ENCODE measurements around the gene GRIK1.

GRIK1 gene

DNA sequence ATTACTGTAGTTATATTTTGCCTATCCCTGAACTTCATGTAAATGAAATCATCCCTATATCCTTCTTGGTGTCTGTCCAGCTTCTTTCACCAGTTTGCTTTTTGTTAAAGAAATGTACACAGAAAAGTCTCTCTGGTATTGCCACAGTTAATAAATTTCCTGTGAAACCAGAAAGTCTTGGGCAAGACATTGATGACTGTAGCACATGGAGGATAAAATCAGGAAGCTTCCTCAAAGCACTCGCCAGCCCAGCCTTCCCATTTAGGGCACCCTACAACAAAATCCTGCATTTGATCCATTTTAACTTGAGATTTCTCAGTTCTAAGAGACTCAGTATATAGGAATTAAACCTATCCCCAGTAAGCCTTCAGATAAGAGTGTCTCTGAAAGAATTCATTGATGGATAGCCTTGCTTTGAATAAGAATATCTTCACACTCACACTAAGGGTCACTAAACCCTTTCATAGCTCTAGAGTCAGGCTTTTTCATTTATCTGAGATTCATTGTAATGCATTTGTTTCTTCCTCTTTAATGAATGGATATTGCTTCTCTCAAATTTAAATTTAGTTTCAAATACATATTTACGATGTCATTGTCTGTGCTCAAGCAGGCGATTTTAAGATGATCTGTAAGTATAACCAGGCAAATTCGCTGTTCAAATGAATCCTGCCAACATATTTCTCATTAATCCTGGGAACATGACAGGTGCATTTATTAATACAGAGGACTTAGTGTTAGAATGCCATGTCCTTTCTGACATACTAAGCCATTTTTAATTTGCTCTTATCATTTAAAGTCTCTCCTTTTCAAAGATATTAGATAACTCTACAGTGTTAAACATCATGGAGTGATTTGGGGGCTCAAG, 153.1 kb downstream of the GRIK1 start:
- no peak for DNase-seq (ENCODE audit: low read depth in 2 of 2)

DNA sequence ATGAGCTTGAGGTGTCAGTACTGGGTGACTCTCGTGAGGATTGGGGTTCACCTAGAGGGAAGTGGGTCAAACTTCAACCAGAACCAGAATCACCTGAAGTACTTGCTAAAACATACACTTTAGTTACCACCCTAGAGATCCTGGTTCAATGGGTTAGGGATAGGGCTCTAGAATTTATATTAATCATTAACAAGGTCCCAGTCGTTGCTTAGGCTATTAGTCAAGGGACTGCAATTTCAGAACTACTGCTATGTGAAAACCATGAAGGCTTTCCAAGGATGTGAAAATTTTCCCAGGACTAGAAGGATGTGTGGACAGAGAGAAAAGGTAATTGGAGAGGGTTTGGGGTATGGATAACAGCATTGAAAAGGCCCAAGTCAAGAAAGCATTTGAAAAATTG, 162.6 kb downstream of the GRIK1 start:
- DNase-seq (ENCODE audit: low read depth in 2 of 2) = no peak

DNA sequence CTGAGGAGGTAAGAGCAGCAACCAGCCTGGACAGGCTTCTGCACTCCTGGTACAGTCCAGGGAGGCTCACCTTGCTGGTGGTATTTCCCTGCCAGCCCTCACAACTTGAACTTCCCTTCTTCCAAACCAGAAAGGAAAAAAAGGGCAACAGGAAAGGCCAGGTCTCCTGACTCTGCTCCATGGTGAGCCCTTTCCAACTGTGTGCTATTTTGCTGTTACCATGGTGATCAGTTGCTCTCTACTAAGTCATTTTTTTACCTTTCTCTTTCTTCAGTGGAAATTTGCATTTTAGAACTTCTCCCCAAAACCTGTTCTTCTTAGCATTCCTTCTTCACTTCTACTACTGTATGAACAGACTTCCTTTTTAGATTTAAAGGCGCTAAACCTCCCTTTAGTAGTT, 164.3 kb downstream of the GRIK1 start:
- DNase-seq (ENCODE audit: low read depth in 2 of 2) = no peak

DNA sequence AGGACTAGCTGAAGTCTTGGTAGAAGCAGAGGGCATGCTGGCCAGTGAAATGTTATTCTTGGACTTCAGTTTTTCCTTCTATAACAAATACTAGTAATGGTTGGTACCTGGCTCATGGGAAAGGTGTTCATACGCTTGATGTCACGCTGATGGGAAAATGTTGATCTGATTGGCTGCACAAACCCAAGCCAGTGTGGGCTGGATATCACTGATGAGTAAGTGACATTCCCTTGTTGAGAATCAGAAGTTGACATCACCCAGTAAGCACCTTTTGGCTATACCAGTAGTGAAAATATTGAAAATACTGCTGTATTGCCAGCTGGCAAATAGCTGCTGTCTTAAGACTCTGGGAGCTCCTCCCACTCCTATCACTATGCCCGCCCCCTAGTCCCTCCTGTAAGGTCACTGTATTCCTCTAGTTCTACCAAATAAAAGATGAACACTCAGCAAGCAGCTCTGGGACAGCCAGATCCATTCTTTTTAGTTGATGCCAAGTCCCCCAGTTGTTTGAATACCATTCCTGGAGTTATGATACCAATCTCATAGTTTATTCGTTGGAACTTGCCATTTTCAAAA, 168.2 kb downstream of the GRIK1 start:
- no peak for DNase-seq (ENCODE audit: low read depth in 2 of 2)

DNA sequence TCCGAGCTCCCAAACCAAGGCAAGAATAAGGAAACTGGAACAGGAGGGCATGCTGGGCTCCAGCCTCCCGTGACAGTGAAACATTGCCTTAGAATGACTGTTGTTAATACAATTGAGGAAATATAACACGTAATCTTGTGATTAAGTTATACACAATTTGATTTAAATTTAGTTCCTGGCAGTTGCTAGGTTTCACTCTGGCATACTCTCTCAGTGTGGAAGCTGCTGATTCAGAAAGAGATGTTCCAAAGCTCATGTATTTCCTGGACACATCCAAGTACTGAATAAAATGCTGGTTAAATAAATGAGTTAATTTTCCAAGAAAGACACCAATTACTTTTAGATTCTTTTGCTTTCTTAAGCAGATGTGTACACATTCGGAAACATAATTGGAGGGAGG, 176.1 kb downstream of the GRIK1 start:
- DNase-seq (ENCODE audit: low read depth in 2 of 2) = no peak

DNA sequence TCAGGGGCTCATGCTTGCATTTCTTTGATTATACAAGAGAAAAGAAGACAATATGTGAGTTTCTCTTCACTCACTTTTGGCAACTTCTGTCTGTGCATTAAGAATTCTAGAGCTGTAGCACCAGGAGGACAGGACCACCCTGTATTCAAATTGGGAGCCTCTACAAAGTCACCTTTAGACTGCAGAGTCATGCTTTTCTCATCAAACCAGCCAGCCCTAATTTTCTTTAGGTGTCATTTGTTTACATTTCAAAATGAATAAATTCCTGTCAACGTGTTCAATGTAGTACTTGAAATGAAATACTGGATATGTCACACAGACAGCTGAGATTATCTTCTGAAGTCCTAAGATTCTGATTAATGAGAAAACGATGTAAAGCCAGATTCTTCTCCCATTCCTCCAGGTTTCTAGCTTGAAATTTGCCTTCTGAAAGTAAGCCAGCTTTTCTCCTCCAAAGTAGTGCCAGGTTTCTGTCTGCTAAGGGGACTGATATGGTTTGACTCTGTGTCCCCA, 177.2 kb downstream of the GRIK1 start:
- DNase-seq (ENCODE audit: low read depth in 2 of 2) = no peak

DNA sequence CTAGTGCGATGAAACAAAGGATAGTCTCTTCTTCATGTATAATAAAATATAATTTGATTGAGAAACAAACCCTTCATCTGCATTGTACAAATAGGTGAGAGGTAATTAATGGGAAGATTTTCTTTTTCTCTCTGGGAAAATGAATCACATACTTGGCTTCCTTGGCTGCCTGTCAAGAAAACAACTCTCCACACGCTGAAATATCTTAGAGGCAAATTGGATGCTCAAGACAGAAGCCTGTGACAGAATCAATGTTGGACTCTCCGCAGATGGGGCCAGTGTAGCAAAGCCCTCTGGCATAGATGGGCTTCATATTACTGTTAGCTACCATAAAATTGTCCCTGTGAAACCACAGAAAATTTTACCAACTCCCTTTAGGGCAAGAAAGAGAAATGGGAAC, 186.6 kb downstream of the GRIK1 start:
- no peak for DNase-seq (ENCODE audit: low read depth in 2 of 2)

DNA sequence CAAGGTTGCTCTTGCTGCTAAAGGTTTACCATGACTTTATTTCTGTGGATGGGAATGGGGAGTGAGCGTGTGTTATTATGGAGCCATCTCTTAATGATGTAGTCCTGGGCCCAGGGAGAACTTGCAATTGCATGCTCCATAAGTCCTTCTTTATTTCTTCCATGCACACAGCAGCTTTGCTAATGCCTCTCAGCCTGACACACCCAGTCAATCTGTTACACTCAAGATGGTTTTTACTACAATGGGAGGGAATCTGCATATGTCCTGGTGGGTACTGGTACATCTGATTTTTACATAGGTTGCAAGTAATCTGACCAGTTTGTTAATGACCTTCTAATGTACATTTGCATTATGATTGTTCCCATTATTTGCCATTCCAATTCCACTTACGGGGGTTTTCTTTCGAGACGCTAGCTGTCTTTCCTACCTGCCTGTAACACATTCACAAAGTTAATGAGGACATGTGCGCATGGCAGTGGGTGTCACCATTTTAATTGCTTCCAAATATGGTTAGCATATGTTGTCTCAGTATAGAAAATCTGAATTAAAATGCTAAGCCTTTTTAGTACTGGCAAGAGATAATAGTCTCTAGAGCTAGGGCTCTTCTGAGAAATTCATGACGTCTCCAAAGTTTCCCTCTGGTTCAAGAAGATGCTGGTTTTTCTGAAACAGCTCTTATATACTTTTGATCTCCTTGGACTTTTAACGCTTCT, 188.2 kb downstream of the GRIK1 start:
- no peak for DNase-seq (ENCODE audit: low read depth in 2 of 2)

DNA sequence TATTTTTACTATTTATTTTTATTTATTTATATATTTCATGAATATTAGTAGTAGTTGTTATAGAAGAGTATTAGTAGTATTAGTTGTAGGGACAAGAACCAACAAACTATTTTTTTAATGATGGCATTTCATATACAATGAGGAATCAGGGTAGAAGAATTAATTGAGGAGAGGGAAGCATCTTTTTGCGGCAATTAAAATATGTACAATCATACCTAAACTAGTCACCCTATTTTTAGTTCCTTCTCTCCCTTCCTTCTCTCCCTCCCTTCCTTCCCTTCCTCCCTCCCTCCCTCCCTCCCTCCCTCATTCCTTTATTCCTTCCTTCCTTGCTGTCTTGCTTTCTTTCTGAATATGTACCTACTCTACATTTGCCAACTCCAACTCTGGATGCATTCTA, 189.8 kb downstream of the GRIK1 start:
- DNase-seq (ENCODE audit: low read depth in 2 of 2) = no peak

DNA sequence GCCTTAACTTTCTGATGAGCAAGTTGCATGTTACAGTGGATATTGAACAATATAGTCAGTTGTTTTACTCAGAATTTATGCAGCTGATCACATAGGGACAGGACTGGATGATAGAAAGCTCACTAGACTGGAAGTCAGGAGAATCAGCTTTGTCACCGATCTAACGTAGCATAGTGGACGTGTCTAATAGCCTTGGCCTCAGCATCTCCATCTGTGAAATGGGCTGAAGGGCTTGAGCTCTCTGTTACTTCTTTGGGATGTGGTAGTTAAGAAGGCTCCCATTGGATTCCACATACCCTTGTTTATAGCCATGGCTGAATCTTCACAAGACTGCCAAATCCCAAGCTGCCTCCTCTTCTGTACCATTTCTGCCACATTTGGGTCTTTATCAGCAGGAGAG, 190.6 kb downstream of the GRIK1 start:
- no peak for DNase-seq (ENCODE audit: low read depth in 2 of 2)

DNA sequence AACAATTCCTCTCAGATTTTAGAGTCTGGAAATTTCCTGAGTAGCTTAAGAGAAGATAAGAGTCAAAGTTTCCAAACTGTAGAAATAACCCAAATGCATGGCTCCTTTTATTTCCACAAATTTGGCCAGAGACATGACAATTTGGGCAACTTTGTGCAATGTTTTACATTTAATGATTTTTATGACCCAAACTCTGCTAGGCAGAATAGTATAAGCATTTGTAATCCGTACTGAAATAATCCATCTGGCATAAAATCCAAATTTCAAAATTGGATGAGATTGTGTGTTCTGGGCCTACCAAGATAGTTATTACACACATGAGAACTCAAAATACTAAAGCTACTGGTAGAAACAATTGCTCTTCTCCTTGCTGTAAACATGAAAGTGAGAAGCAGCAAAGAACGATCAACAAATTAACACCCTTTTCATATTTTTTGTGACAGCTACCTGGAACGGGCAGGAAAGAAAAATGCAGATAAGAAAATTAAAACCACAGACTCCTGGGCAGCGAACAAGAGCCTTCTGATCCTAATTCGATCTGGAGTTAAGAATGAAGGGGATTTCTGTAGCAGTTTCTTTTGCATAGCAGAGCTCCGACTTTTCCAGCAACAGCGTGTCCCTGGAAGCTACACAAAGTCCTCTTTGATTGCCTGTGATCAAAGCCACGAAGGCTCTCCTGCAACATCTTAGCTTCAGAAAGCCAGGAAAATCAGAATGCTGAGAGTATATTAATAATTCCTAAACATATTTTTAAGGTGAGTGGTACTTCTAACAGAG, 191.2 kb downstream of the GRIK1 start:
- no peak for DNase-seq (ENCODE audit: low read depth in 2 of 2)

DNA sequence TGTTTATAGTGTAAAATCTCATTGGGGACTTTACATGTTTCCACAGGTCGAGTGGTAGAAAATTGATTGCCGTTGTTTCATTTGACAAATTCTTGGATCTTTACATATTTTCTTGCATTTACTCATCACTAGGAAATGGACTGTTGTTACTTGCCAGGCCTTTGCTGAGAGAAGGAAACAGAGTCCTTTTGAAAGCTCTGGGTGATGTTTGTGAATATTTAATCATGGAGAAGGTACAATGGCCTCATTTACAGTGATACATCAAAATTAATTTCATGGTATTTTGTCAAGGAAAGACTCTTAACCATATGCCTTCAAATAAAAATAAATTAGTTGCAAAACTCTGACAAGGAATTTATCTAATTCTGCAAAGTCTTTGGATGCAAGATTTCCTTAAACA, 198.0 kb downstream of the GRIK1 start:
- no peak for DNase-seq (ENCODE audit: low read depth in 2 of 2)

DNA sequence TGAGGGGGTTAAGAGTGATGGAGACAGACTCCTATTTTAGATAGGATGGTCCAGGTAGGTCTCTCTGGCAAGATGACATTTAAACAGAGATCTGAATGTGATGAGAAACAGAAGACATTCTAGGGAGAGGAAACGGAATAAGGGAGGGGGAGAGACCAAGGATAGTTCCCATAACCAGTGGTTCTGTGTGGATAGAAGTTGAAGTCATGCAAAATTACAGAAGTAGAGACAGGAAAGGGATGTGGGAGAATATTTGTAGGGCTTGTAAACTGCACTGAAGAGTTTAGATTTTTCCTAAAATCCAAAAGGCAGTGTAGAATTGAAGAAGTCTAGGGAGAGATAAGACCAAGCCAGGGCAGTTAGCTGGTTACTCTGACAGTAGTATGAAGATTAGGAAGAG, 200.6 kb downstream of the GRIK1 start:
- DNase-seq (ENCODE audit: low read depth in 2 of 2) = no peak

DNA sequence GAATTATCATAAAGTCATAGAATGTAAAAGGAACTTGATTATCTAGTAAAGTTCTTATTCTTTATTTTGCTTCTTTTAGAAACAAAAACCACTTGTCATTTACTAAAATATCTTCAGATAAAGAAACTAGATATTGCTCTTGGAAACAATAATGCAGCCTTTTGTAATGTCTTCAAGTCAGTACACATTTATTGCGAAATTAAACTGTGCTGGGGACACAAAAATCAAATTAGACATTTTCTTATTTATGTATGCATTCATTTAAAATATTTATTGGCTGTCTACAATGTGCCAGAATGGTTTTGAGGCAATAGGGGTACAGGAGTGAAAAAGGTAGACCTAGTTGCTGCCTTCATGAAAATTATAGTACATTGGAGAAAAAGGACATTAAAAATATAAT, 201.1 kb downstream of the GRIK1 start:
- DNase-seq (ENCODE audit: low read depth in 2 of 2) = no peak

DNA sequence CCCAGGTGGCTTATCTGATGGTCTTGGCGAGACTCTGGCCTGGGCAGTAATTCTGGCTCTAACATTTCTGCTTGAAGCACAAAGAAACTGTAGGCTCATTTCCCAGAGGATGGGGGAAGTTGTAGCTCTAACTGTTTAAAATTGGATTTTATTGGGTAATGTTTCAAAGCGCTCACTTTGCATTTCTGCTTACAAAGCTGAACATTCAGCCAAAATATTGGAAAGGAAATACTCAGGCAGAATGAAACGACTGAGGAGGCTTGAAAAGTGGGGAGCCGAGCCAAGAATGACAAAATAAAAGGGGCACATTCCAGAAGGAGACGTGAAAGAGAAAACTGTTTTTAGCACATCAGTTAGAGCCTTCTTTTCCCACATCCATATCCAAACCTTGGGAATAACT, 202.6 kb downstream of the GRIK1 start:
- DNase-seq (ENCODE audit: low read depth in 2 of 2) = no peak

DNA sequence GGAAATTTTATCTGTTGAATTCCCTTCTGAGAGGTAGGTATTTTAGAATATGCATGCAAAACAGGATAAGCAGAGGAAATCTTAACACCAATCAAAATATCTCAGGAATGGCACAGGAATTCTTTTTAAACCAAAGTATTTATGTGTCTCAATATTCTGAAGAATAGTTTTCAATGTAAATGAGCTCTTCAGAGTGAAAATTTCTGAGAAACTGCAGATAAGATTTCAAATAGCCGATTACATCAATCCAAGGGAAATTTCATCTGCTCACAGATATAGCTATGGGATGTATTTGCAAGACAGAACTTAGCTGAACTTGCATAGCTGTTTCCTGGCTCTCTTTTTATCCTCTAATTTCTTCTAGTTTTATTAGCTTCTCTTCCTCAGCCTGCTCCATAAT, 209.5 kb downstream of the GRIK1 start:
- no peak for DNase-seq (ENCODE audit: low read depth in 2 of 2)

DNA sequence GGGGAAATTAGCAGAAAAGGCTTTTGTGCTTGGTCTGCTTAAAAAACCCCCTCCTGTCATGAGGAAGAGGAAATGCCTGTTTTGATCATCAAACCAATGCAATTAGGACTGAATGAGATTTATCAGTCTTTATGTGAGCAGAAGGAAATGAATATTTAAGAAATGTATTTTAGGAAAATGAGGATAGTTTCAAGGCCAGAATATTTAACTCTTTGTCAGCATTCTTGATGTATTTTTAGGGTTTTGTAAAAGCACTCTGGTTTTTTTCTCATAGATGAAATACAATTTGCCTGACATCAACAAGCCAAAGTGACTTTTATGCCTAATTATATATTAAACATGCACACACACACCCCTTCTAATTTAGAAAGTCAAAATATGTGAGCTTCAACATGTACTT, 213.8 kb downstream of the GRIK1 start:
- no peak for DNase-seq (ENCODE audit: low read depth in 2 of 2)

DNA sequence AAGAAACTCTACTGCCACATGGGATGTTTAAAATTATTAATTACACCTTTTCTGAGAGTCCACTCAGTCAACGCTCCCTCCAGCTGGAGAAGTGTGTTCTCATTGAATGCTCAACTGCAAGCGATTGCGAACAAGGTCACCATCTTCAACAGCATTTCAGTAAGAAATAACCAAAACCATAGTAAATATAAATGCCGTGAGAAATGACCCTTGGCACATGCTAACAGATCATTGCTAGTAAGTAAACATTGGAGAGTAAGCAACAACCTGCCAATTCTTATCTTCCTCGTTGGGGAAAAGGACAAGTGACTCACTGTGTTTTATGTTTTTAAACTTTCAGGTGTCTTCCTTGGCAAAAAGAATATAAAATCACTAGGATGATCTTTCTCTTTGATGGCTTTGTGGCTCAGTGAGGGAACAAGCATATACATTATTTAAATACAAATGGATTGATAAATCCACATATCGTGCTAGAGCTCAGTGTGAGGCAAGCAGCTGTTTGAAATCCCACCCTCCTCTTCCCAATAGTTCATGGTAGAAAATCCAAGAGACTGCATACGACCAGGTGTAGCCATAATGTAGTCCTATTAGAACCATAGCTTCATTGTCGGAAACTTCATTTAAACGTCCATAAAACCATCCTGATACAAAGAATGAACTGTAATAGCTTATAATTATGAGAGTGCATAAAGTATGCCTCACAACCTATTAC, 214.6 kb downstream of the GRIK1 start:
- no peak for DNase-seq (ENCODE audit: low read depth in 2 of 2)

DNA sequence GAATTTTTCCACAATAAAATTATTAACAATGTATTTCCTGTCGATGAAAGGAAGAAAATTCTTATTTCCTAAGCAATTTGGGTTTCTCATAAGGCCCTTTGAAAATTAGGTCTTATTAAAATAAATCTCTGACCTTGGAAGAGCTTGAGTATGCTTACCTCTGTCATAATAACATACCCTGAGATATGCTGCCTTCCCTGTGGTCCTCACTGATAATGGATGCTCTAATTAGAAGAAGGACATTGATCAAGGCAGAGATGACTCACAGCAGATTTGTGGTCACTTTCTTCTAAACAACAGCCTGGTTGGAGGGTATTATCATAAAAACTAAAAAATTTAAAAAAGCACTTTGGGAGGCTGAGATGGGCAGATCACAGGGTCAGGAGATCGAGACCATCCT, 217.8 kb downstream of the GRIK1 start:
- no peak for DNase-seq (ENCODE audit: low read depth in 2 of 2)

DNA sequence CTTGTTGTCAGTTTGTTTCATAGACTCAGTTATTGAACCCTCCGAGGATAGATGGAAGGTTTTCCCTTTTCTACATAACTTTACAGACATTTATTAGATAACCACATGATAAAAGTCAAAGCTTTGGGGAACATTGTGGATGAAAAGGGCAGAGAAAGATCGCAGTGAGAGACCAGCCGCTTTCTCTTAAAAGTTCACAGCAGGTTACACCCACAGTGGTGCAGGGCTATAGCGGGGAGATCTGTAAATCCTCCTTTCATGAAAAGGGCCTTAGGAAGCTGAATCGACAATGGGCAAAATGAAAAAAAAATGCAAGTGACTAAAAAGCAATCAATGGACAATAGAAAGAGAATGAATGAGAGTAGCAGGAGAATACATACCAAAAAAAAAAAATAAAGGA, 218.6 kb downstream of the GRIK1 start:
- DNase-seq (ENCODE audit: low read depth in 2 of 2) = no peak

DNA sequence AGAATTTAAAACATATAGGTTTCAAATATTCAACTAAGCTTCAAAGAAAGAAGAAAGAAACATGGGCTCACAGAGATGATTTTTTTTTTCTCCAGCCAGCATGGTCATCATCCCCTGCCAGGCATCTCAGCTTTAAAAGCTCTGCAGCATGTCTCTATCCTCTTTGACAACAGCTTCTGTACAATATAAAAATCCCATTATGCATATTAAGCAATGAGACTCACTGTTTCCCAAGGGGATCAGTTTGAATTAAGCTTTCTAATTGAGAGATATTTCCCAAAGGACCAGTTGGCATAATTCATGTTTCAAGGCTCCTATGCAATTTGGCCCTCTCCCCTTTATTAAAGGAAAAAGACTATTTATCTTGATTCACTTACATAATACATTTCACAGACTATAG, 220.3 kb downstream of the GRIK1 start:
- DNase-seq (ENCODE audit: low read depth in 2 of 2) = no peak
